Measurements from ENCODE around the gene LLPH. TPM values are rescaled to one million over a fixed set of nuclear protein-coding genes. Genes with fewer than 3 reads are reported as not detected.
A peak's percentile ranks its signal among the peaks of the same experiment; 100 is the strongest.

LLPH gene
- polyA plus RNA-seq, 1 experiment, result 25.7 TPM

GRCh38 chr12:66169221-66170170 lies 38.9 kb upstream of the LLPH start, which contains the start of gene TMBIM4:
Gene TMBIM4 (minus strand): TSS chr12:66169996. CDS start chr12:66169951, 45 bp downstream.
- CTCF ChIA-PET, result interaction anchor here (0.6 to 2.3 kb wide), 21 partner anchors 9 to 1487 kb away, joined by 3 to 19 read pairs (median 5); partner anchors contain the start of gene HELB
- peak; percentile 54 for TF ChIP-seq CTCF (IDR thresholded peaks at IDR 0.05; ENCODE audit: low read depth, low read length)
- POLR2A ChIA-PET, result interaction anchor here (0.6 to 1.9 kb wide), 14 partner anchors 9 to 1000 kb away, joined by 3 to 14 read pairs (median 6); partner anchors contain the start of genes HELB, IRAK3, LEMD3 and LLPH

GRCh38 chr12:66168410-66168809 lies 37.9 kb upstream of the LLPH start:
- H3K9me3 ChIP-seq (ENCODE audit: control insufficient read depth, insufficient read depth, low read length), result peaks cover 8% of the 10 kb centered on the region
- no peak for DNase-seq (ENCODE audit: low read depth, low spot score)
- peak overlapping the region; percentile 59 for H3K27ac ChIP-seq (ENCODE audit: low read depth, low read length)
- CTCF ChIA-PET, result interaction anchor here (1.1 to 2.3 kb wide), 7 partner anchors 9 to 936 kb away, joined by 4 to 19 read pairs (median 6); no protein-coding TSS in a partner anchor
- H3K4me3 ChIP-seq (ENCODE audit: low read depth, low read length), result peak overlapping the region; percentile 91
- POLR2A ChIA-PET, result interaction anchor here (0.7 to 1.9 kb wide), 6 partner anchors 15 to 67 kb away, joined by 3 to 14 read pairs (median 10); partner anchors contain the start of genes IRAK3 and LLPH
- H3K27me3 ChIP-seq (ENCODE audit: control insufficient read depth, insufficient read depth, low read length), result no peaks in the 10 kb centered on the region
- no peak for TF ChIP-seq CTCF (IDR thresholded peaks at IDR 0.05; ENCODE audit: low read depth, low read length)

More at GRCh38 chr12:66169221-66170170, 38.9 kb upstream of the LLPH start, which contains the start of gene TMBIM4:
- Histone ChIP-seq H3K9me3 (ENCODE audit: control insufficient read depth, insufficient read depth, low read length) (peaks cover 11% of the 10 kb centered on the region), H3K27ac (ENCODE audit: low read depth, low read length) (peak within 1 kb of the TSS; percentile 99), H3K4me3 (ENCODE audit: low read depth, low read length) (peak within 1 kb of the TSS; percentile 91), H3K27me3 (ENCODE audit: control insufficient read depth, insufficient read depth, low read length) (no peaks in the 10 kb centered on the region)
- peak; percentile 83 for DNase-seq (ENCODE audit: low read depth, low spot score)

- Histone ChIP-seq H3K27ac (ENCODE audit: low read depth, low read length) (no peak overlapping the region), H3K4me3 (ENCODE audit: low read depth, low read length) (no peak overlapping the region), H3K27me3 (ENCODE audit: control insufficient read depth, insufficient read depth, low read length) (no peaks in the 10 kb centered on the region), H3K9me3 (ENCODE audit: control insufficient read depth, insufficient read depth, low read length) (peaks cover 8% of the 10 kb centered on the region)
- no peak for DNase-seq (ENCODE audit: low read depth, low spot score)
- POLR2A ChIA-PET, result no interaction called here
- no peak for TF ChIP-seq CTCF (IDR thresholded peaks at IDR 0.05; ENCODE audit: low read depth, low read length)
- CTCF ChIA-PET, result no interaction called here
Observed at GRCh38 chr12:66166561-66166960, 36.0 kb upstream of the LLPH start.

- ChIA-PET POLR2A (no interaction called here), CTCF (no interaction called here)
- Histone ChIP-seq H3K9me3 (ENCODE audit: control insufficient read depth, insufficient read depth, low read length) (peaks cover 17% of the 10 kb centered on the region), H3K27me3 (ENCODE audit: control insufficient read depth, insufficient read depth, low read length) (no peaks in the 10 kb centered on the region), H3K4me3 (ENCODE audit: low read depth, low read length) (no peak overlapping the region), H3K27ac (ENCODE audit: low read depth, low read length) (no peak overlapping the region)
- DNase-seq (ENCODE audit: low read depth, low spot score), result no peak
- TF ChIP-seq CTCF (IDR thresholded peaks at IDR 0.05; ENCODE audit: low read depth, low read length), result no peak
Observed at GRCh38 chr12:66165141-66165540, 34.6 kb upstream of the LLPH start.

All from AG04450 (cell line).